ENCODE results near the gene MAPKAP1. TPM values are rescaled to one million over a fixed set of nuclear protein-coding genes. Genes with fewer than 3 reads are reported as not detected.
"Not testable (repeated sequence)": the region's sequence is repeated elsewhere in the genome, so short reads cannot be mapped to it uniquely, and the experiment has no call there.

Gene MAPKAP1
- total RNA-seq, 1 donor from 2014 or later = 62.9 TPM

- no peak for TF ChIP-seq CTCF (IDR thresholded peaks at IDR 0.05; ENCODE audit: unreplicated experiment)
- Mint-ChIP-seq H3K27me3 (ENCODE audit: low read depth) (no peaks in the 10 kb centered on the region), H3K4me1 (peaks cover 13% of the 10 kb centered on the region), H3K27ac (no peak overlapping the region), H3K4me3 (no peak overlapping the region), H3K9me3 (peaks cover 6% of the 10 kb centered on the region), H3K36me3 (peaks cover 5% of the 10 kb centered on the region)
- no peak for DNase-seq (ENCODE audit: low spot score in 2 of 2, unreplicated experiment in 2 of 2)
Measured at GRCh38 chr9:125700791-125701190, 6.2 kb downstream of the MAPKAP1 start.

- DNase-seq (ENCODE audit: low spot score in 2 of 2, unreplicated experiment in 2 of 2) = no peak
- Mint-ChIP-seq H3K27ac (no peak overlapping the region), H3K4me1 (peaks cover 12% of the 10 kb centered on the region), H3K36me3 (peaks cover 5% of the 10 kb centered on the region), H3K9me3 (peaks cover 6% of the 10 kb centered on the region), H3K27me3 (ENCODE audit: low read depth) (no peaks in the 10 kb centered on the region), H3K4me3 (no peak overlapping the region)
- no peak for TF ChIP-seq CTCF (IDR thresholded peaks at IDR 0.05; ENCODE audit: unreplicated experiment)
Measured at GRCh38 chr9:125699870-125700269, 7.1 kb downstream of the MAPKAP1 start.

GRCh38 chr9:125696106-125696647 is 10.8 kb downstream of the MAPKAP1 start:
- Mint-ChIP-seq H3K36me3 (no peaks in the 10 kb centered on the region), H3K9me3 (peaks cover 6% of the 10 kb centered on the region), H3K27me3 (ENCODE audit: low read depth) (no peaks in the 10 kb centered on the region), H3K27ac (peak overlapping the region; percentile 53), H3K4me3 (no peak overlapping the region), H3K4me1 (peaks cover 18% of the 10 kb centered on the region)
- no peak for DNase-seq (ENCODE audit: low spot score in 2 of 2, unreplicated experiment in 2 of 2)
- TF ChIP-seq CTCF (IDR thresholded peaks at IDR 0.05; ENCODE audit: unreplicated experiment) = no peak

GRCh38 chr9:125695548-125695947 is 11.5 kb downstream of the MAPKAP1 start:
- DNase-seq (ENCODE audit: low spot score in 2 of 2, unreplicated experiment in 2 of 2); H3K36me3 Mint-ChIP-seq; H3K9me3 Mint-ChIP-seq; H3K27me3 Mint-ChIP-seq (ENCODE audit: low read depth); H3K4me3 Mint-ChIP-seq: not testable (repeated sequence)
- peaks cover 17% of the 10 kb centered on the region for H3K4me1 Mint-ChIP-seq
- peak overlapping the region; percentile 73 for H3K27ac Mint-ChIP-seq

- H3K27ac Mint-ChIP-seq = peak overlapping the region; percentile 86
- H3K27me3 Mint-ChIP-seq (ENCODE audit: low read depth) = no peaks in the 10 kb centered on the region
- H3K4me3 Mint-ChIP-seq = no peak overlapping the region
- H3K4me1 Mint-ChIP-seq = peaks cover 17% of the 10 kb centered on the region
- DNase-seq (ENCODE audit: low spot score in 2 of 2, unreplicated experiment in 2 of 2) = no peak
- no peak for TF ChIP-seq CTCF (IDR thresholded peaks at IDR 0.05; ENCODE audit: unreplicated experiment)
- peaks cover 6% of the 10 kb centered on the region for H3K9me3 Mint-ChIP-seq
- no peaks in the 10 kb centered on the region for H3K36me3 Mint-ChIP-seq
Measured at GRCh38 chr9:125694478-125694877, 12.5 kb downstream of the MAPKAP1 start.

- H3K36me3 Mint-ChIP-seq; H3K27me3 Mint-ChIP-seq (ENCODE audit: low read depth); DNase-seq (ENCODE audit: low spot score in 2 of 2, unreplicated experiment in 2 of 2); H3K4me3 Mint-ChIP-seq; H3K27ac Mint-ChIP-seq; H3K9me3 Mint-ChIP-seq: not testable (repeated sequence)
- peaks cover 19% of the 10 kb centered on the region for H3K4me1 Mint-ChIP-seq
Measured at GRCh38 chr9:125693492-125693891, 13.5 kb downstream of the MAPKAP1 start.

- peak overlapping the region; percentile 17 for H3K27ac Mint-ChIP-seq
- H3K9me3 Mint-ChIP-seq = no peaks in the 10 kb centered on the region
- H3K4me3 Mint-ChIP-seq = no peak overlapping the region
- no peaks in the 10 kb centered on the region for H3K27me3 Mint-ChIP-seq (ENCODE audit: low read depth)
- no peaks in the 10 kb centered on the region for H3K36me3 Mint-ChIP-seq
- H3K4me1 Mint-ChIP-seq = peaks cover 18% of the 10 kb centered on the region
- TF ChIP-seq CTCF (IDR thresholded peaks at IDR 0.05; ENCODE audit: unreplicated experiment) = no peak
- no peak for DNase-seq (ENCODE audit: low spot score in 2 of 2, unreplicated experiment in 2 of 2)
Measured at GRCh38 chr9:125691869-125692268, 15.1 kb downstream of the MAPKAP1 start.
